HepG2 (cell line): Measurements from ENCODE around the gene CBX2. TPM values are rescaled to one million over a fixed set of nuclear protein-coding genes. Genes with fewer than 3 reads are reported as not detected.
A peak's percentile ranks its signal among the peaks of the same experiment; 100 is the strongest.

Experiments used
- ATF7 ChIP-seq, 2 experiments: fragments of 450-650 bp in 1 of 2; sonication (generic) in 1 of 2; formaldehyde crosslinking in 1 of 2; IDR thresholded peaks; 2 replicates each; pipeline versions ENCODE4 v1.4.0 to v1.6.1; 2016 to 2020; ENCODE audit warnings: antibody characterized with exemption in 1 of 2, mild to moderate bottlenecking in 1 of 2, missing genetic modification reagents in 1 of 2
- CREB3 ChIP-seq: sonication (generic); formaldehyde crosslinking; IDR thresholded peaks from 2 replicates; pipeline ENCODE4 v1.5.0; 2020; ENCODE audit warnings: missing genetic modification reagents
- EEA1 ChIP-seq: sonication (generic); formaldehyde crosslinking; IDR thresholded peaks from 2 replicates; pipeline ENCODE4 v1.5.1; 2020; ENCODE audit warnings: mild to moderate bottlenecking, missing genetic modification reagents, borderline replicate concordance
- FOXK2 ChIP-seq: fragments of 450-650 bp; IDR thresholded peaks from 2 replicates; pipeline ENCODE4 v1.6.1; 2016
- FOXO1 ChIP-seq: sonication (generic); formaldehyde crosslinking; IDR thresholded peaks from 2 replicates; pipeline ENCODE4 v1.4.0; 2020; ENCODE audit warnings: missing genetic modification reagents
- MED1 ChIP-seq: sonication (generic); formaldehyde crosslinking; IDR thresholded peaks from 2 replicates; pipeline ENCODE4 v1.4.0; 2020; ENCODE audit warnings: missing genetic modification reagents
- PHF5A ChIP-seq: IDR thresholded peaks from one replicate; pipeline ENCODE4 v1.6.1; 2018; ENCODE audit warnings: low read depth, missing genetic modification reagents; ENCODE audit not compliant: unreplicated experiment
- POLR2G ChIP-seq: fragments of 200-400 bp; formaldehyde crosslinking; IDR thresholded peaks from 2 replicates; pipeline ENCODE4 v1.6.1; 2018; ENCODE audit warnings: mild to moderate bottlenecking, low read depth, low read length, moderate library complexity
- PREB ChIP-seq: sonication (generic); formaldehyde crosslinking; IDR thresholded peaks from 2 replicates; pipeline ENCODE4 v1.4.0; 2020; ENCODE audit warnings: missing genetic modification reagents
- SAP130 ChIP-seq: IDR thresholded peaks from 2 replicates; pipeline ENCODE4 v1.6.1; 2016; ENCODE audit warnings: low read depth
- TFAP4 ChIP-seq: sonication (generic); IDR thresholded peaks from 2 replicates; pipeline ENCODE4 v1.6.1; 2016; ENCODE audit warnings: low read depth, borderline replicate concordance
- ZBED4 ChIP-seq: sonication (generic); formaldehyde crosslinking; IDR thresholded peaks from 2 replicates; pipeline ENCODE4 v1.4.0; 2020; ENCODE audit warnings: missing genetic modification reagents, borderline replicate concordance
- ZMAT5 ChIP-seq: sonication (generic); formaldehyde crosslinking; IDR thresholded peaks from 2 replicates; pipeline ENCODE4 v1.5.0; 2020; ENCODE audit warnings: mild to moderate bottlenecking, low read depth, missing genetic modification reagents, borderline replicate concordance
- ZNF20 ChIP-seq: sonication (generic); formaldehyde crosslinking; IDR thresholded peaks from 2 replicates; pipeline ENCODE4 v1.4.0; 2020; ENCODE audit warnings: mild to moderate bottlenecking, moderate library complexity, missing genetic modification reagents
- ZNF503 ChIP-seq: sonication (generic); formaldehyde crosslinking; IDR thresholded peaks from 2 replicates; pipeline ENCODE4 v1.4.0; 2020; ENCODE audit warnings: missing genetic modification reagents
- ZNF547 ChIP-seq: sonication (generic); formaldehyde crosslinking; IDR thresholded peaks from 2 replicates; pipeline ENCODE4 v1.5.1; 2020; ENCODE audit warnings: mild to moderate bottlenecking, missing genetic modification reagents
- ZNF562 ChIP-seq: sonication (generic); formaldehyde crosslinking; IDR thresholded peaks from 2 replicates; pipeline ENCODE4 v1.8.0; 2022; ENCODE audit warnings: missing genetic modification reagents, borderline replicate concordance
- ZSCAN9 ChIP-seq: IDR thresholded peaks from 2 replicates; pipeline ENCODE4 v1.6.1; 2016; ENCODE audit warnings: borderline replicate concordance
- polyA plus RNA-seq, 8 experiments: library from polyadenylated mRNA; depleted of rRNA in 3 of 8; stranded (reverse) in 7 of 8; unstranded in 1 of 8; fragments of >200 nt; fragmentation: Illumina TruSeq in 4 of 8; extraction: Trizol in 4 of 8; gene quantifications; 2 replicates each; pipeline versions ENCODE4 v1.2.1 to v1.2.3, GENCODE V29; 2011 to 2016; ENCODE audit warnings: low read depth in 4 of 8, missing spikeins in 1 of 8, mixed read lengths in 1 of 8; ENCODE audit not compliant: insufficient read depth in 1 of 8
- total RNA-seq, 5 experiments: library from RNA; depleted of rRNA; stranded (reverse); fragments of >200 nt; fragmentation: Illumina TruSeq; extraction: Trizol; gene quantifications; 2 replicates each; pipeline ENCODE4 v1.2.3, GENCODE V29; 2016; ENCODE audit warnings: low read depth in 1 of 5
- TF ChIP-seq, protein P1 (sequence below): IDR thresholded peaks from 2 replicates; pipeline ENCODE4 v1.6.1; 2016; ENCODE audit warnings: missing genetic modification reagents, missing compliant biosample characterization

Gene CBX2
- total and polyA plus RNA-seq, 2 of the 13 experiments (the other 11 are each of a cell fraction or from before 2014, with no cell fraction given) = 14.5 to 31.1 TPM

GRCh38 chr17:79732804-79733691 lies 44.9 kb upstream of the CBX2 start (continued):
- TF ChIP-seq POLR2G (no peak), FOXK2 (no peak), ZNF562 (CRISPR knock-in tag) (no peak), ZBED4 (CRISPR knock-in tag) (peak; percentile 46; the same call in 1 of the 2 replicates), ZNF503 (CRISPR knock-in tag) (no peak), TFAP4 (peak; percentile 86; the same call in 1 of the 2 replicates), ZNF547 (CRISPR knock-in tag) (no peak; the same call in 1 of the 2 replicates), PREB (CRISPR knock-in tag) (no peak), EEA1 (CRISPR knock-in tag) (no peak), ZSCAN9 (CRISPR knock-in tag) (no peak; the same call in 1 of the 2 replicates), MED1 (CRISPR knock-in tag) (peak; percentile 77), CREB3 (no peak), PHF5A (CRISPR knock-in tag) (no peak), ATF7 (IDR thresholded peaks at IDR 0.05) (no peak), ATF7 (CRISPR knock-in tag; IDR thresholded peaks at IDR 0.05) (no peak), FOXO1 (CRISPR knock-in tag) (peak; percentile 54; the same call in 1 of the 2 replicates), ZMAT5 (no peak), SAP130 (peak; percentile 75), ZNF20 (CRISPR knock-in tag) (no peak)
- TF ChIP-seq, protein P1, sequence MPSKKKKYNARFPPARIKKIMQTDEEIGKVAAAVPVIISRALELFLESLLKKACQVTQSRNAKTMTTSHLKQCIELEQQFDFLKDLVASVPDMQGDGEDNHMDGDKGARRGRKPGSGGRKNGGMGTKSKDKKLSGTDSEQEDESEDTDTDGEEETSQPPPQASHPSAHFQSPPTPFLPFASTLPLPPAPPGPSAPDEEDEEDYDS (CRISPR knock-in tag) = 0 out of 2 replicates have a peak, but pooled peaks have one; percentile 24
